GM23338 (cell line): Measurements from ENCODE around the gene ADAMTS14. TPM values are rescaled to one million over a fixed set of nuclear protein-coding genes. Genes with fewer than 3 reads are reported as not detected.

Experiments used
- ATAC-seq: fragments of 200-7000 bp; cut with Tn5 transposase; 3 replicates; pipeline ENCODE4 v1.9.1; 2020
- DNase-seq: peaks from one replicate; pipeline ENCODE4 v3.0.0-alpha.2; 2015; ENCODE audit warnings: low spot score
- H2AFZ ChIP-seq: fragments of 200-600 bp; sonication (generic); 2 replicates; pipeline ENCODE4 v1.8.0; 2016; ENCODE audit warnings: antibody characterized with exemption, mild to moderate bottlenecking, moderate library complexity
- H3F3A ChIP-seq: fragments of 200-600 bp; sonication (generic); replicated peaks from 2 replicates; pipeline ENCODE4 v1.8.0; 2017; ENCODE audit warnings: antibody characterized with exemption, mixed run types, low read depth
- H3K27ac ChIP-seq: fragments of 200-600 bp; sonication (generic); 2 replicates; pipeline ENCODE4 v1.6.1; 2016; ENCODE audit warnings: low read depth
- H3K27me3 ChIP-seq: fragments of 200-600 bp; sonication (generic); 2 replicates; pipeline ENCODE4 v1.8.0; 2016; ENCODE audit warnings: mild to moderate bottlenecking, mixed run types, moderate library complexity; ENCODE audit not compliant: insufficient read depth
- H3K36me3 ChIP-seq: fragments of 200-600 bp; sonication (generic); 2 replicates; pipeline ENCODE4 v1.8.0; 2016; ENCODE audit warnings: mild to moderate bottlenecking; ENCODE audit not compliant: insufficient read depth
- H3K4me1 ChIP-seq: fragments of 200-600 bp; sonication (generic); 2 replicates; pipeline ENCODE4 v1.8.0; 2016; ENCODE audit warnings: mild to moderate bottlenecking, moderate library complexity; ENCODE audit not compliant: insufficient read depth
- H3K4me2 ChIP-seq: fragments of 200-600 bp; sonication (generic); 2 replicates; pipeline ENCODE4 v1.7.1; 2017; ENCODE audit warnings: mixed run types
- H3K4me3 ChIP-seq: fragments of 200-600 bp; sonication (generic); 2 replicates; pipeline ENCODE4 v1.6.1; 2016; ENCODE audit warnings: mixed run types
- H3K79me2 ChIP-seq: fragments of 200-600 bp; sonication (generic); replicated peaks from 2 replicates; pipeline ENCODE4 v1.8.0; 2017; ENCODE audit warnings: mild to moderate bottlenecking; ENCODE audit not compliant: insufficient read depth
- H3K9me2 ChIP-seq: fragments of 200-600 bp; sonication (generic); 2 replicates; pipeline ENCODE4 v1.8.0; 2017; ENCODE audit not compliant: insufficient read depth
- H4K20me1 ChIP-seq: fragments of 200-600 bp; sonication (generic); replicated peaks from 2 replicates; pipeline ENCODE4 v1.8.0; 2017; ENCODE audit warnings: mild to moderate bottlenecking; ENCODE audit not compliant: insufficient read depth
- H3K27ac Mint-ChIP-seq: 2 replicates; pipeline ENCODE4 v1.8.0; 2020; ENCODE audit warnings: inconsistent platforms, mild to moderate bottlenecking, moderate library complexity, mixed read lengths
- H3K27me3 Mint-ChIP-seq: 3 replicates; pipeline ENCODE4 v1.8.0; 2022; ENCODE audit warnings: low read depth, mild to moderate bottlenecking, moderate library complexity, mixed read lengths, inconsistent platforms; ENCODE audit not compliant: insufficient read depth, poor library complexity
- H3K36me3 Mint-ChIP-seq: 3 replicates; pipeline ENCODE4 v1.8.0; 2021; ENCODE audit warnings: low read depth, mild to moderate bottlenecking, inconsistent platforms, moderate library complexity, mixed read lengths
- H3K4me1 Mint-ChIP-seq: 3 replicates; pipeline ENCODE4 v1.8.0; 2020; ENCODE audit warnings: mild to moderate bottlenecking, inconsistent platforms, mixed read lengths
- H3K4me3 Mint-ChIP-seq: 3 replicates; pipeline ENCODE4 v1.8.0; 2021; ENCODE audit warnings: moderate library complexity, mild to moderate bottlenecking, inconsistent platforms, mixed read lengths
- H3K9me3 Mint-ChIP-seq: 3 replicates; pipeline ENCODE4 v1.8.0; 2020; ENCODE audit warnings: moderate library complexity, mild to moderate bottlenecking, inconsistent platforms, mixed read lengths
- CREB1 ChIP-seq: fragments of 250-450 bp; sonication (Bioruptor Pico); IDR thresholded peaks from 2 replicates; pipeline ENCODE4 v1.5.0; 2020; ENCODE audit warnings: low read depth, mild to moderate bottlenecking, moderate library complexity
- JUNB ChIP-seq: IDR thresholded peaks from one replicate; pipeline ENCODE4 v1.6.1; 2016; ENCODE audit warnings: antibody characterized with exemption; ENCODE audit not compliant: unreplicated experiment
- NANOG ChIP-seq: IDR thresholded peaks from 2 replicates; pipeline ENCODE4 v1.6.1; 2016; ENCODE audit warnings: antibody characterized with exemption, borderline replicate concordance
- POLR2AphosphoS5 ChIP-seq: IDR thresholded peaks from 2 replicates; pipeline ENCODE4 v1.6.1; 2016; ENCODE audit warnings: antibody characterized with exemption, low read depth
- ZNF114 ChIP-seq: fragments of 250-450 bp; sonication (Bioruptor Pico); IDR thresholded peaks from 2 replicates; pipeline ENCODE4 v1.5.0; 2020; ENCODE audit warnings: mild to moderate bottlenecking, moderate library complexity
- ZNF331 ChIP-seq: fragments of 250-450 bp; sonication (Bioruptor Pico); IDR thresholded peaks from 2 replicates; pipeline ENCODE4 v1.5.0; 2020; ENCODE audit warnings: low read depth, mild to moderate bottlenecking, moderate library complexity
- polyA plus RNA-seq: library from polyadenylated mRNA; unstranded; fragments of >200 nt; fragmentation: Nextera tagmentation; extraction: Ambion mirVana; gene quantifications from 2 replicates; pipeline ENCODE4 v1.2.1, GENCODE V29; 2016
- total RNA-seq: library from RNA; depleted of rRNA; stranded (reverse); fragments of >200 nt; shearing (Covaris generic); gene quantifications from 2 replicates; pipeline ENCODE4 v1.2.3, GENCODE V29; 2014
- TF ChIP-seq, protein P1 (sequence below): fragments of 250-450 bp; sonication (Bioruptor Pico); IDR thresholded peaks from 2 replicates; pipeline ENCODE4 v1.5.0; 2020; ENCODE audit warnings: mild to moderate bottlenecking, moderate library complexity
- TF ChIP-seq, protein P2 (sequence below): IDR thresholded peaks from 2 replicates; pipeline ENCODE4 v1.6.1; 2016; ENCODE audit warnings: antibody characterized with exemption
- TF ChIP-seq, protein P3 (sequence below), 2 experiments: fragments of 200-600 bp in 1 of 2; sonication (generic) in 1 of 2; conservative IDR thresholded peaks; 2 replicates each; pipeline versions ENCODE4 v1.5.1 to v1.6.1; 2016 to 2017; ENCODE audit warnings: antibody characterized with exemption in 2 of 2, low read depth in 2 of 2, mild to moderate bottlenecking in 2 of 2, moderate library complexity in 1 of 2
- TF ChIP-seq, protein P4 (sequence below): IDR thresholded peaks from one replicate; pipeline ENCODE4 v1.6.1; 2018; ENCODE audit warnings: antibody characterized with exemption; ENCODE audit not compliant: unreplicated experiment

The ADAMTS14 gene
- total and polyA plus RNA-seq, 2 experiments from 2014 or later = 1.9 to 2.1 TPM

DNA sequence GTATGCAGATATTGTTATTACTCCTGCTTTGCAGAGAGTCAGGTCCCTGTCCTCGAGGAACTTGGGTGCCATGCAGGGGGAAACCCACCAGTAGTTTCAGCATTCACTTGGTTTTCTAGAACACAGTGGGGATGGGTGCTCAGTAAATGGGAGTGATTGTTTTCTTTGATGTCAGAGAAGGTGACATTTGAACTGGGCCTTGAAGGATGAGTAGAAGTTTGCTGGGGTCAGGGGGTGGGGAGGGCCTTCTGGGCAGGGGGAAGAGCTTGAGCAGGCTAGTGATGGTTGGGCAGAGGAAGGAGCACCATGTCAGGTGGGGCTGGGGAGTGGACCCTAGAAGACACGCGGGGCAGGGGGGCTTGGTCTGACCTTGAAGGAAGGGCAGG lies 5.9 kb downstream of the ADAMTS14 start (continued):
- TF ChIP-seq, protein P1, sequence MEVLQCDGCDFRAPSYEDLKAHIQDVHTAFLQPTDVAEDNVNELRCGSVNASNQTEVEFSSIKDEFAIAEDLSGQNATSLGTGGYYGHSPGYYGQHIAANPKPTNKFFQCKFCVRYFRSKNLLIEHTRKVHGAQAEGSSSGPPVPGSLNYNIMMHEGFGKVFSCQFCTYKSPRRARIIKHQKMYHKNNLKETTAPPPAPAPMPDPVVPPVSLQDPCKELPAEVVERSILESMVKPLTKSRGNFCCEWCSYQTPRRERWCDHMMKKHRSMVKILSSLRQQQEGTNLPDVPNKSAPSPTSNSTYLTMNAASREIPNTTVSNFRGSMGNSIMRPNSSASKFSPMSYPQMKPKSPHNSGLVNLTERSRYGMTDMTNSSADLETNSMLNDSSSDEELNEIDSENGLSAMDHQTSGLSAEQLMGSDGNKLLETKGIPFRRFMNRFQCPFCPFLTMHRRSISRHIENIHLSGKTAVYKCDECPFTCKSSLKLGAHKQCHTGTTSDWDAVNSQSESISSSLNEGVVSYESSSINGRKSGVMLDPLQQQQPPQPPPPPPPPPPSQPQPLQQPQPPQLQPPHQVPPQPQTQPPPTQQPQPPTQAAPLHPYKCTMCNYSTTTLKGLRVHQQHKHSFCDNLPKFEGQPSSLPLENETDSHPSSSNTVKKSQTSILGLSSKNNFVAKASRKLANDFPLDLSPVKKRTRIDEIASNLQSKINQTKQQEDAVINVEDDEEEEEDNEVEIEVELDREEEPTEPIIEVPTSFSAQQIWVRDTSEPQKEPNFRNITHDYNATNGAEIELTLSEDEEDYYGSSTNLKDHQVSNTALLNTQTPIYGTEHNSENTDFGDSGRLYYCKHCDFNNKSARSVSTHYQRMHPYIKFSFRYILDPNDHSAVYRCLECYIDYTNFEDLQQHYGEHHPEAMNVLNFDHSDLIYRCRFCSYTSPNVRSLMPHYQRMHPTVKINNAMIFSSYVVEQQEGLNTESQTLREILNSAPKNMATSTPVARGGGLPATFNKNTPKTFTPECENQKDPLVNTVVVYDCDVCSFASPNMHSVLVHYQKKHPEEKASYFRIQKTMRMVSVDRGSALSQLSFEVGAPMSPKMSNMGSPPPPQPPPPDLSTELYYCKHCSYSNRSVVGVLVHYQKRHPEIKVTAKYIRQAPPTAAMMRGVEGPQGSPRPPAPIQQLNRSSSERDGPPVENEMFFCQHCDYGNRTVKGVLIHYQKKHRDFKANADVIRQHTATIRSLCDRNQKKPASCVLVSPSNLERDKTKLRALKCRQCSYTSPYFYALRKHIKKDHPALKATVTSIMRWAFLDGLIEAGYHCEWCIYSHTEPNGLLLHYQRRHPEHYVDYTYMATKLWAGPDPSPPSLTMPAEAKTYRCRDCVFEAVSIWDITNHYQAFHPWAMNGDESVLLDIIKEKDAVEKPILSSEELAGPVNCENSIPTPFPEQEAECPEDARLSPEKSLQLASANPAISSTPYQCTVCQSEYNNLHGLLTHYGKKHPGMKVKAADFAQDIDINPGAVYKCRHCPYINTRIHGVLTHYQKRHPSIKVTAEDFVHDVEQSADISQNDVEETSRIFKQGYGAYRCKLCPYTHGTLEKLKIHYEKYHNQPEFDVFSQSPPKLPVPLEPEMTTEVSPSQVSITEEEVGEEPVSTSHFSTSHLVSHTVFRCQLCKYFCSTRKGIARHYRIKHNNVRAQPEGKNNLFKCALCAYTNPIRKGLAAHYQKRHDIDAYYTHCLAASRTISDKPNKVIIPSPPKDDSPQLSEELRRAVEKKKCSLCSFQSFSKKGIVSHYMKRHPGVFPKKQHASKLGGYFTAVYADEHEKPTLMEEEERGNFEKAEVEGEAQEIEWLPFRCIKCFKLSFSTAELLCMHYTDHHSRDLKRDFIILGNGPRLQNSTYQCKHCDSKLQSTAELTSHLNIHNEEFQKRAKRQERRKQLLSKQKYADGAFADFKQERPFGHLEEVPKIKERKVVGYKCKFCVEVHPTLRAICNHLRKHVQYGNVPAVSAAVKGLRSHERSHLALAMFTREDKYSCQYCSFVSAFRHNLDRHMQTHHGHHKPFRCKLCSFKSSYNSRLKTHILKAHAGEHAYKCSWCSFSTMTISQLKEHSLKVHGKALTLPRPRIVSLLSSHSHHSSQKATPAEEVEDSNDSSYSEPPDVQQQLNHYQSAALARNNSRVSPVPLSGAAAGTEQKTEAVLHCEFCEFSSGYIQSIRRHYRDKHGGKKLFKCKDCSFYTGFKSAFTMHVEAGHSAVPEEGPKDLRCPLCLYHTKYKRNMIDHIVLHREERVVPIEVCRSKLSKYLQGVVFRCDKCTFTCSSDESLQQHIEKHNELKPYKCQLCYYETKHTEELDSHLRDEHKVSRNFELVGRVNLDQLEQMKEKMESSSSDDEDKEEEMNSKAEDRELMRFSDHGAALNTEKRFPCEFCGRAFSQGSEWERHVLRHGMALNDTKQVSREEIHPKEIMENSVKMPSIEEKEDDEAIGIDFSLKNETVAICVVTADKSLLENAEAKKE (CRISPR knock-in tag) = no peak
- TF ChIP-seq ZNF114 (CRISPR knock-in tag) (no peak), JUNB (no peak), ZNF331 (CRISPR knock-in tag) (no peak), POLR2AphosphoS5 (no peak)
- TF ChIP-seq, protein P2, sequence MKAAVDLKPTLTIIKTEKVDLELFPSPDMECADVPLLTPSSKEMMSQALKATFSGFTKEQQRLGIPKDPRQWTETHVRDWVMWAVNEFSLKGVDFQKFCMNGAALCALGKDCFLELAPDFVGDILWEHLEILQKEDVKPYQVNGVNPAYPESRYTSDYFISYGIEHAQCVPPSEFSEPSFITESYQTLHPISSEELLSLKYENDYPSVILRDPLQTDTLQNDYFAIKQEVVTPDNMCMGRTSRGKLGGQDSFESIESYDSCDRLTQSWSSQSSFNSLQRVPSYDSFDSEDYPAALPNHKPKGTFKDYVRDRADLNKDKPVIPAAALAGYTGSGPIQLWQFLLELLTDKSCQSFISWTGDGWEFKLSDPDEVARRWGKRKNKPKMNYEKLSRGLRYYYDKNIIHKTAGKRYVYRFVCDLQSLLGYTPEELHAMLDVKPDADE = no peak

DNA sequence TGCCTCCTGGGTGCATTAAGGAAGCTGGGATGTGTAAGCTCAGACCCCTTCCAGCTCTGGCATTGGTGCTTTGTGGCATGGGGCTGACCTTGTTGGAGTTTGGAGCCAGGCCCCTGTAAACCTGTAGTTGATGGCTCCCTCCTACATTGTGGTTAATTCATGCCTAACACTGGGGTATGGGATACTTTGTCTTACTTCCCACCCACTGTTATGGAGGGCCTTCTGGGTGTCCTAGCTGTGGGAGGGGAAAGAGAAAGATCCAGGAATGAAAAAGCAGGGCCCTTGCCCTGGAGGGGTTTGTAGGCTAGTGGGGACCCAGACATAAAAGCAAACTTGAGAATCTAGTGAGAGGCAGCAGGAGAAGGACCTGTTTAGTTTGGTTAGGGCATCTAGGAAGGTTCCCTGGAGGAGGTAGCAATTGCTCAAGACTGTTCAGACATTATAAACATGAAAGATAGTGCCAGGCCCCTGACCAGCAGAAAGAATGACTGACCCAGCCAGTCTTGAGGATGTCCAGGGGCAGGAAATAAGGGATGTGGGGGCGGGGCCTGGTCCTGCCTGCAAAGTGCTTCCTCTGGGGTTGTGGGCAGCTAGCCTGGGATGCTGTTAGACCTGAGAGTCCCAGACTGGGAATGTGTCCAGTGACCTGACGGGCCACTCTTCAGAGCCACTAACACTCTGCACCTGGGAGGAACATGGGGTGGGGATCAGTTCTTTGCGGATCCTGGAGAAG lies 6.6 kb downstream of the ADAMTS14 start:
- H3K4me3 ChIP-seq = no peak overlapping the region
- no peak overlapping the region for H3K27ac ChIP-seq
- H3K9me2 ChIP-seq = no peaks in the 10 kb centered on the region
- H3K4me2 ChIP-seq = no peak overlapping the region
- H3K79me2 ChIP-seq = no peaks in the 10 kb centered on the region
- H3K36me3 ChIP-seq = no peaks in the 10 kb centered on the region
- H4K20me1 ChIP-seq = no peaks in the 10 kb centered on the region
- no peaks in the 10 kb centered on the region for H3F3A ChIP-seq
- TF ChIP-seq, protein P3, sequence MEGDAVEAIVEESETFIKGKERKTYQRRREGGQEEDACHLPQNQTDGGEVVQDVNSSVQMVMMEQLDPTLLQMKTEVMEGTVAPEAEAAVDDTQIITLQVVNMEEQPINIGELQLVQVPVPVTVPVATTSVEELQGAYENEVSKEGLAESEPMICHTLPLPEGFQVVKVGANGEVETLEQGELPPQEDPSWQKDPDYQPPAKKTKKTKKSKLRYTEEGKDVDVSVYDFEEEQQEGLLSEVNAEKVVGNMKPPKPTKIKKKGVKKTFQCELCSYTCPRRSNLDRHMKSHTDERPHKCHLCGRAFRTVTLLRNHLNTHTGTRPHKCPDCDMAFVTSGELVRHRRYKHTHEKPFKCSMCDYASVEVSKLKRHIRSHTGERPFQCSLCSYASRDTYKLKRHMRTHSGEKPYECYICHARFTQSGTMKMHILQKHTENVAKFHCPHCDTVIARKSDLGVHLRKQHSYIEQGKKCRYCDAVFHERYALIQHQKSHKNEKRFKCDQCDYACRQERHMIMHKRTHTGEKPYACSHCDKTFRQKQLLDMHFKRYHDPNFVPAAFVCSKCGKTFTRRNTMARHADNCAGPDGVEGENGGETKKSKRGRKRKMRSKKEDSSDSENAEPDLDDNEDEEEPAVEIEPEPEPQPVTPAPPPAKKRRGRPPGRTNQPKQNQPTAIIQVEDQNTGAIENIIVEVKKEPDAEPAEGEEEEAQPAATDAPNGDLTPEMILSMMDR (conservative IDR thresholded peaks at IDR 0.05; ENCODE audit: low read depth in 2 of 2) = no peak
- TF ChIP-seq CREB1 (CRISPR knock-in tag) = no peak
- no peak for TF ChIP-seq NANOG
- no peak for TF ChIP-seq POLR2AphosphoS5
- TF ChIP-seq, protein P4, sequence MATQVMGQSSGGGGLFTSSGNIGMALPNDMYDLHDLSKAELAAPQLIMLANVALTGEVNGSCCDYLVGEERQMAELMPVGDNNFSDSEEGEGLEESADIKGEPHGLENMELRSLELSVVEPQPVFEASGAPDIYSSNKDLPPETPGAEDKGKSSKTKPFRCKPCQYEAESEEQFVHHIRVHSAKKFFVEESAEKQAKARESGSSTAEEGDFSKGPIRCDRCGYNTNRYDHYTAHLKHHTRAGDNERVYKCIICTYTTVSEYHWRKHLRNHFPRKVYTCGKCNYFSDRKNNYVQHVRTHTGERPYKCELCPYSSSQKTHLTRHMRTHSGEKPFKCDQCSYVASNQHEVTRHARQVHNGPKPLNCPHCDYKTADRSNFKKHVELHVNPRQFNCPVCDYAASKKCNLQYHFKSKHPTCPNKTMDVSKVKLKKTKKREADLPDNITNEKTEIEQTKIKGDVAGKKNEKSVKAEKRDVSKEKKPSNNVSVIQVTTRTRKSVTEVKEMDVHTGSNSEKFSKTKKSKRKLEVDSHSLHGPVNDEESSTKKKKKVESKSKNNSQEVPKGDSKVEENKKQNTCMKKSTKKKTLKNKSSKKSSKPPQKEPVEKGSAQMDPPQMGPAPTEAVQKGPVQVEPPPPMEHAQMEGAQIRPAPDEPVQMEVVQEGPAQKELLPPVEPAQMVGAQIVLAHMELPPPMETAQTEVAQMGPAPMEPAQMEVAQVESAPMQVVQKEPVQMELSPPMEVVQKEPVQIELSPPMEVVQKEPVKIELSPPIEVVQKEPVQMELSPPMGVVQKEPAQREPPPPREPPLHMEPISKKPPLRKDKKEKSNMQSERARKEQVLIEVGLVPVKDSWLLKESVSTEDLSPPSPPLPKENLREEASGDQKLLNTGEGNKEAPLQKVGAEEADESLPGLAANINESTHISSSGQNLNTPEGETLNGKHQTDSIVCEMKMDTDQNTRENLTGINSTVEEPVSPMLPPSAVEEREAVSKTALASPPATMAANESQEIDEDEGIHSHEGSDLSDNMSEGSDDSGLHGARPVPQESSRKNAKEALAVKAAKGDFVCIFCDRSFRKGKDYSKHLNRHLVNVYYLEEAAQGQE = no peak
- TF ChIP-seq JUNB = no peak
- TF ChIP-seq ZNF331 (CRISPR knock-in tag) = no peak
- H3K4me1 ChIP-seq = no peaks in the 10 kb centered on the region
- H3K36me3 Mint-ChIP-seq = no peaks in the 10 kb centered on the region
- no peak overlapping the region for H3K4me3 Mint-ChIP-seq
- H3K4me1 Mint-ChIP-seq = peaks cover 14% of the 10 kb centered on the region; the same call in 2 of the 3 replicates
- DNase-seq (no peak), ATAC-seq (no peak)
- H3K27ac Mint-ChIP-seq = no peak overlapping the region
- H3K27me3 Mint-ChIP-seq = peaks cover 7% of the 10 kb centered on the region
- H3K27me3 ChIP-seq = peaks cover under 1% of the 10 kb centered on the region; the same call in 1 of the 2 replicates
- no peak overlapping the region for H2AFZ ChIP-seq
- H3K9me3 Mint-ChIP-seq = no peaks in the 10 kb centered on the region
